ENCODE measurements around the gene GLIPR1L2.
"Not testable (repeated sequence)": the region's sequence is repeated elsewhere in the genome, so short reads cannot be mapped to it uniquely, and the experiment has no call there.

The GLIPR1L2 gene

GRCh38 chr12:75390899-75391538 is at the start of gene GLIPR1L2:
Gene GLIPR1L2 (plus strand): TSS chr12:75391089. CDS start chr12:75391117, 28 bp downstream.
- Histone ChIP-seq H3K36me3 (ENCODE audit: control insufficient read depth in 5 of 5, insufficient read depth in 5 of 5, low read length in 5 of 5) (peaks cover 0 to under 1% (median 0%) of the 10 kb centered on the region in 5 donors), H3K9me3 (ENCODE audit: control insufficient read depth in 5 of 5, low read length in 5 of 5) (no peaks in the 10 kb centered on the region), H3K4me3 (ENCODE audit: low read depth in 1 of 5, low read length in 5 of 5) (peak within 1 kb of the TSS; percentile 62 to 94 (median 92)), H3K27me3 (ENCODE audit: control insufficient read depth in 5 of 5, insufficient read depth in 4 of 5, low read length in 5 of 5) (no peaks in the 10 kb centered on the region), H3K9ac (ENCODE audit: low read length in 5 of 5) (peak within 1 kb of the TSS; percentile 72 to 95 (median 84)), H3K4me1 (ENCODE audit: control insufficient read depth in 5 of 5, insufficient read depth in 5 of 5, low read length in 5 of 5) (peaks cover 0 to 21% (median 16%) of the 10 kb centered on the region in 5 donors), H3K27ac (ENCODE audit: low read depth, low read length) (peak within 1 kb of the TSS; percentile 95)

GRCh38 chr12:75341873-75342272 is 49.0 kb upstream of the GLIPR1L2 start:
- Histone ChIP-seq H3K36me3 (ENCODE audit: control insufficient read depth in 5 of 5, insufficient read depth in 5 of 5, low read length in 5 of 5) (no peaks in the 10 kb centered on the region), H3K9ac (ENCODE audit: low read length in 5 of 5) (no peak overlapping the region), H3K9me3 (ENCODE audit: control insufficient read depth in 5 of 5, low read length in 5 of 5) (no peaks in the 10 kb centered on the region), H3K4me3 (ENCODE audit: low read depth in 1 of 5, low read length in 5 of 5) (no peak overlapping the region), H3K27ac (ENCODE audit: low read depth, low read length) (no peak overlapping the region), H3K4me1 (ENCODE audit: control insufficient read depth in 5 of 5, insufficient read depth in 5 of 5, low read length in 5 of 5) (no peaks in the 10 kb centered on the region), H3K27me3 (ENCODE audit: control insufficient read depth in 5 of 5, insufficient read depth in 4 of 5, low read length in 5 of 5) (no peaks in the 10 kb centered on the region)

DNA sequence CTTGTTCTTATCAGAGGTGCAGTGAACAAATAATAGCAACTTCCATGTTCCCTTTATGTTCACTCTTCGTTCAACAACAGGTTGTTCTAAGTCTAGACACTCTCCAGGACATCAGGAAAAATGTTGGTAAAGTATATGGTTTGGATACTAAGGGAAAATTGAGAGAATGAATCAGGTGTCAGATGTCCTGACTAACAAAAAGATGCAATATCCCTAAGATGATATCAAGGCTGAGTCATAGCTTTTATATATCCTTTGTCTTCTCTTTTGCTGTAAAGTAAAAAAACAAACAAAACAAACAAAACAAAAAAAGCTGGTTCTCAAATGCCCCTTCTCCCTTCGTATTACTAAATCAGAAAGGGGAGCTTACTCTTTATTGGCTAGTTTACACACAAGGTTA is 45.4 kb upstream of the GLIPR1L2 start:
- Histone ChIP-seq H3K9me3 (ENCODE audit: control insufficient read depth in 5 of 5, low read length in 5 of 5) (no peaks in the 10 kb centered on the region), H3K4me3 (ENCODE audit: low read depth in 1 of 5, low read length in 5 of 5) (no peak overlapping the region), H3K27ac (ENCODE audit: low read depth, low read length) (no peak overlapping the region), H3K9ac (ENCODE audit: low read length in 5 of 5) (no peak overlapping the region), H3K4me1 (ENCODE audit: control insufficient read depth in 5 of 5, insufficient read depth in 5 of 5, low read length in 5 of 5) (no peaks in the 10 kb centered on the region), H3K27me3 (ENCODE audit: control insufficient read depth in 5 of 5, insufficient read depth in 4 of 5, low read length in 5 of 5) (no peaks in the 10 kb centered on the region), H3K36me3 (ENCODE audit: control insufficient read depth in 5 of 5, insufficient read depth in 5 of 5, low read length in 5 of 5) (no peaks in the 10 kb centered on the region)

GRCh38 chr12:75346215-75346614 is 44.7 kb upstream of the GLIPR1L2 start:
- H3K36me3 ChIP-seq (ENCODE audit: control insufficient read depth in 5 of 5, insufficient read depth in 5 of 5, low read length in 5 of 5): not testable (repeated sequence)

DNA sequence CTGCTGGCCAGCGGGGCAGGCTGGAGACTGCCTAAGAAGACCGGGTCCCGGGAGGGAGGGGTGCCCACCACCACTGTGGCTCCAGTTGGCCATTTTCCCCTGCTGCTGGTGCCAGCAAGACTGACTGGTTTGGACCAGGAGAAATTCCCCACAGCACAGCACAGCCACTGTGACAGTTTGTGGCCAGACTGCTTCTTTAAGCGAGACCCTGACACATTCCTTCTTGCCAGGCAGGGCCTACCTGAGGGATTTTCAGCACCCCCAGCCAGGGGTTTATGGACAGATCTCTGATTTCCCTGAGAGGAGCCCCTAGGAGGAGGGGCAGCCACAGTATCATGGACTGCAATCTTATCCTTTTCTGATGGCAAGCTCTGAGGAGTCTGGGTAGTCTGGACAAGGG is 40.9 kb upstream of the GLIPR1L2 start:
- Histone ChIP-seq H3K9me3 (ENCODE audit: control insufficient read depth in 5 of 5, low read length in 5 of 5) (peaks cover 0 to 4% (median 0%) of the 10 kb centered on the region in 5 donors), H3K4me1 (ENCODE audit: control insufficient read depth in 5 of 5, insufficient read depth in 5 of 5, low read length in 5 of 5) (no peaks in the 10 kb centered on the region), H3K9ac (ENCODE audit: low read length in 5 of 5) (no peak overlapping the region), H3K27me3 (ENCODE audit: control insufficient read depth in 5 of 5, insufficient read depth in 4 of 5, low read length in 5 of 5) (no peaks in the 10 kb centered on the region), H3K4me3 (ENCODE audit: low read depth in 1 of 5, low read length in 5 of 5) (no peak overlapping the region), H3K36me3 (ENCODE audit: control insufficient read depth in 5 of 5, insufficient read depth in 5 of 5, low read length in 5 of 5) (no peaks in the 10 kb centered on the region), H3K27ac (ENCODE audit: low read depth, low read length) (no peak overlapping the region)

More at GRCh38 chr12:75346215-75346614, 44.7 kb upstream of the GLIPR1L2 start:
- H3K27ac ChIP-seq (ENCODE audit: low read depth, low read length); H3K4me1 ChIP-seq (ENCODE audit: control insufficient read depth in 5 of 5, insufficient read depth in 5 of 5, low read length in 5 of 5); H3K9me3 ChIP-seq (ENCODE audit: control insufficient read depth in 5 of 5, low read length in 5 of 5); H3K4me3 ChIP-seq (ENCODE audit: low read depth in 1 of 5, low read length in 5 of 5); H3K27me3 ChIP-seq (ENCODE audit: control insufficient read depth in 5 of 5, insufficient read depth in 4 of 5, low read length in 5 of 5); H3K9ac ChIP-seq (ENCODE audit: low read length in 5 of 5): not testable (repeated sequence)

DNA sequence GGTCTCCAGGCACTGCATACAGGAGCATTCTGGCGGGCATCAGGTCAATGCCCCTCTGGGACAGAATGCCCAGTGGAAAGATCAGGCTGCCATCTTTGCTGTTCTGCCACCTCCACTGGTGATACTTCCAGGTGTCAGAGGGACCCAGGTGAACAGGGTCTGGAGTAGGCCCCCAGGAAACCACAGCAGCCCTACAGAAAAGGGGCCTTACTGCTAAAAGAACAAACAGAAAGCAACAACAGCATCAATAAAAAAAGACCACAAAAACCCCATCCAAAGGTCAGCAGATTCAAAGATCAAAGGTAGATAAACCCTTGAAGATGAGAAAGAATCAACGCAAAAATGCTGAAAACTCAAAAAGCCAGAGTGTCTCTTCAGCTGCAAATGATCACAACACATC is 40.5 kb upstream of the GLIPR1L2 start:
- Histone ChIP-seq H3K9me3 (ENCODE audit: control insufficient read depth in 5 of 5, low read length in 5 of 5) (peaks cover 0 to 4% (median 0%) of the 10 kb centered on the region in 5 donors), H3K27me3 (ENCODE audit: control insufficient read depth in 5 of 5, insufficient read depth in 4 of 5, low read length in 5 of 5) (no peaks in the 10 kb centered on the region), H3K36me3 (ENCODE audit: control insufficient read depth in 5 of 5, insufficient read depth in 5 of 5, low read length in 5 of 5) (no peaks in the 10 kb centered on the region), H3K27ac (ENCODE audit: low read depth, low read length) (no peak overlapping the region), H3K4me1 (ENCODE audit: control insufficient read depth in 5 of 5, insufficient read depth in 5 of 5, low read length in 5 of 5) (no peaks in the 10 kb centered on the region), H3K9ac (ENCODE audit: low read length in 5 of 5) (no peak overlapping the region), H3K4me3 (ENCODE audit: low read depth in 1 of 5, low read length in 5 of 5) (no peak overlapping the region)

DNA sequence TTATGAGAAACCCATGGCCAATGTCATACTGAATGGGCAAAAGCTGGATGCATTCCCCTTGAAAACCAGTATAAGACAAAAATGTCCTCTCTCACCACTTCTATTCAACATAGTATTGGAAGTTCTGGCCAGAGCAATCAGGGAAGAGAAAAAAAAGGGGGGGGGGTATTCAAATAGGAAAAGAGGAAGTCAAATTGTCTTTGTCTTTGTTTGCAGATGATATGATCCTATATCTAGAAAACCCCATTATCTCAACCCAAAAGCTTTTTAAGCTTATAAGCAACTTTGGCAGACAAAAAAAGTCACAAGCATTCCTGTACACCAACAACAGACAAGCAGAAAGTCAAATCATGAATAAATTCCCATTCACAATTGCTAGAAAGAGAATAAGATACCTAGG is 36.9 kb upstream of the GLIPR1L2 start:
- H3K27me3 ChIP-seq (ENCODE audit: control insufficient read depth in 5 of 5, insufficient read depth in 4 of 5, low read length in 5 of 5): no peaks in the 10 kb centered on the region

GRCh38 chr12:75360920-75361319 is 30.0 kb upstream of the GLIPR1L2 start:
- no peaks in the 10 kb centered on the region for H3K27me3 ChIP-seq (ENCODE audit: control insufficient read depth in 5 of 5, insufficient read depth in 4 of 5, low read length in 5 of 5)

More for the DNA sequence above, 36.9 kb upstream of the GLIPR1L2 start:
- H3K9me3 ChIP-seq (ENCODE audit: control insufficient read depth in 5 of 5, low read length in 5 of 5): peaks cover 0 to 4% (median 0%) of the 10 kb centered on the region in 5 donors
- H3K9ac ChIP-seq (ENCODE audit: low read length in 5 of 5): no peak overlapping the region
- no peaks in the 10 kb centered on the region for H3K36me3 ChIP-seq (ENCODE audit: control insufficient read depth in 5 of 5, insufficient read depth in 5 of 5, low read length in 5 of 5)
- no peaks in the 10 kb centered on the region for H3K4me1 ChIP-seq (ENCODE audit: control insufficient read depth in 5 of 5, insufficient read depth in 5 of 5, low read length in 5 of 5)
- H3K27ac ChIP-seq (ENCODE audit: low read depth, low read length): no peak overlapping the region
- no peak overlapping the region for H3K4me3 ChIP-seq (ENCODE audit: low read depth in 1 of 5, low read length in 5 of 5)

DNA sequence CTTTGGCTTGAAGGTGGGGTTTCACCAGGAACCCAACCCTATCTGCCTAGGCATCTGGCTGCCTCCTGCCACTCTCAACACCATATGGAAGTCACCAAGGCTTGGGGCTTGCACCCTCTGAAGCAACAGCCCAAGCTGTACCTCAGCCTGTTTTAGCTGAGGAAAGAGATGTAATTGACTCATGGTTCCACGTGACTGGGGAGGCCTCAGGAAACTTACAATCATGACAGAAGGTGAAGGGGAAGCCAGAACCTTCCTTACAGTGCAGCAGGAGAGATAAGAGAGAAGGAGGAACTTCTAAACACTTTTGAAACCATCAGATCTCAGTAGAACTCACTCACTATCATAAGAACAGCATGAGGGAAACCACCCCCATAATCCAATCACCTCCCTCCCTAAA is 29.5 kb upstream of the GLIPR1L2 start:
- H3K9me3 ChIP-seq (ENCODE audit: control insufficient read depth in 5 of 5, low read length in 5 of 5): no peaks in the 10 kb centered on the region
- H3K27ac ChIP-seq (ENCODE audit: low read depth, low read length): no peak overlapping the region
- H3K4me3 ChIP-seq (ENCODE audit: low read depth in 1 of 5, low read length in 5 of 5): no peak overlapping the region
- H3K27me3 ChIP-seq (ENCODE audit: control insufficient read depth in 5 of 5, insufficient read depth in 4 of 5, low read length in 5 of 5): no peaks in the 10 kb centered on the region
- no peak overlapping the region for H3K9ac ChIP-seq (ENCODE audit: low read length in 5 of 5)
- H3K4me1 ChIP-seq (ENCODE audit: control insufficient read depth in 5 of 5, insufficient read depth in 5 of 5, low read length in 5 of 5): no peaks in the 10 kb centered on the region
- H3K36me3 ChIP-seq (ENCODE audit: control insufficient read depth in 5 of 5, insufficient read depth in 5 of 5, low read length in 5 of 5): no peaks in the 10 kb centered on the region

More at GRCh38 chr12:75360920-75361319, 30.0 kb upstream of the GLIPR1L2 start:
- no peak overlapping the region for H3K27ac ChIP-seq (ENCODE audit: low read depth, low read length)
- H3K36me3 ChIP-seq (ENCODE audit: control insufficient read depth in 5 of 5, insufficient read depth in 5 of 5, low read length in 5 of 5): no peaks in the 10 kb centered on the region
- no peaks in the 10 kb centered on the region for H3K9me3 ChIP-seq (ENCODE audit: control insufficient read depth in 5 of 5, low read length in 5 of 5)
- H3K4me3 ChIP-seq (ENCODE audit: low read depth in 1 of 5, low read length in 5 of 5): no peak overlapping the region
- no peak overlapping the region for H3K9ac ChIP-seq (ENCODE audit: low read length in 5 of 5)
- no peaks in the 10 kb centered on the region for H3K4me1 ChIP-seq (ENCODE audit: control insufficient read depth in 5 of 5, insufficient read depth in 5 of 5, low read length in 5 of 5)

- H3K27me3 ChIP-seq (ENCODE audit: control insufficient read depth in 5 of 5, insufficient read depth in 4 of 5, low read length in 5 of 5): no peaks in the 10 kb centered on the region
- H3K4me3 ChIP-seq (ENCODE audit: low read depth in 1 of 5, low read length in 5 of 5): no peak overlapping the region
- no peaks in the 10 kb centered on the region for H3K36me3 ChIP-seq (ENCODE audit: control insufficient read depth in 5 of 5, insufficient read depth in 5 of 5, low read length in 5 of 5)
- H3K4me1 ChIP-seq (ENCODE audit: control insufficient read depth in 5 of 5, insufficient read depth in 5 of 5, low read length in 5 of 5): no peaks in the 10 kb centered on the region
- no peak overlapping the region for H3K9ac ChIP-seq (ENCODE audit: low read length in 5 of 5)
- H3K9me3 ChIP-seq (ENCODE audit: control insufficient read depth in 5 of 5, low read length in 5 of 5): no peaks in the 10 kb centered on the region
- no peak overlapping the region for H3K27ac ChIP-seq (ENCODE audit: low read depth, low read length)
Measured at GRCh38 chr12:75364919-75365318, 26.0 kb upstream of the GLIPR1L2 start.
